ENCODE measurements around the gene TCF4.

DNA sequence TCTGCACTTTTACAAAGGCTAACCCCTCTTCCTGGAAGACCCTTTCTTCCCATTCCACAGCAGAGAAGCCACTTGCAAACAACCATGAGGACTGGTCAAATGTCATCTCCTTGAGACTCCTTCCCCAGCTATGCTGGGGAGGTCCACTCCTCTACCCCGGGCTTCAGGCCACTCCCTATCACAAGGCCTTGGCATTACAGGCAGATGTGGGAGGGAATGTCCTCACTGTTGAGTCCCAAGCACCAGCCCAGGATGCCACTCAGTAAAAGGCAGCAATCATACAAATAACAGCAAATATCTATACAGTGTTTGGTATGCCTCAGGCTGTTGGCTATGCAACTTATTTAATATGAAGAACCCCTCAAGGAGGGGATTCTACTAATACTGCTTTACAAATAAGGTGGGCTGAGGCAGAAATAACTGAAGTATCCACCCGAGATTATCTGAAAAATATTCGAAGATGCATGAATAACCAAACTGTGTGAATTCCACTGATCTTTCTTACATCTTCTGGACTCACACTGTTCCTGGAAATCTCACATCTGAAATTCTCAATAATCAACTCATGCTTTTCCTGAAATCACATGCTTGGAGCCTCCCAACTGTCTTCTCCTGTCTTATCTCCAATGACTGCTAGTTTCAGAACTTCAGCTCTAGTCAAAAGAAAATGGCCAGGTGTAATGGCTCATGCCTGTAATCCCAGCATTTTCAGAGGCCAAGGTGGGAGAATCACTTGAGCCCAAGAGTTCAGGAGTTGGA lies 226.3 kb downstream of the TCF4 start:
- TF ChIP-seq POLR2A (IDR thresholded peaks at IDR 0.05) (no peak), EP300 (IDR thresholded peaks at IDR 0.05) (no peak), POLR2AphosphoS5 (IDR thresholded peaks at IDR 0.05) (no peak)
- TF ChIP-seq, protein P1, sequence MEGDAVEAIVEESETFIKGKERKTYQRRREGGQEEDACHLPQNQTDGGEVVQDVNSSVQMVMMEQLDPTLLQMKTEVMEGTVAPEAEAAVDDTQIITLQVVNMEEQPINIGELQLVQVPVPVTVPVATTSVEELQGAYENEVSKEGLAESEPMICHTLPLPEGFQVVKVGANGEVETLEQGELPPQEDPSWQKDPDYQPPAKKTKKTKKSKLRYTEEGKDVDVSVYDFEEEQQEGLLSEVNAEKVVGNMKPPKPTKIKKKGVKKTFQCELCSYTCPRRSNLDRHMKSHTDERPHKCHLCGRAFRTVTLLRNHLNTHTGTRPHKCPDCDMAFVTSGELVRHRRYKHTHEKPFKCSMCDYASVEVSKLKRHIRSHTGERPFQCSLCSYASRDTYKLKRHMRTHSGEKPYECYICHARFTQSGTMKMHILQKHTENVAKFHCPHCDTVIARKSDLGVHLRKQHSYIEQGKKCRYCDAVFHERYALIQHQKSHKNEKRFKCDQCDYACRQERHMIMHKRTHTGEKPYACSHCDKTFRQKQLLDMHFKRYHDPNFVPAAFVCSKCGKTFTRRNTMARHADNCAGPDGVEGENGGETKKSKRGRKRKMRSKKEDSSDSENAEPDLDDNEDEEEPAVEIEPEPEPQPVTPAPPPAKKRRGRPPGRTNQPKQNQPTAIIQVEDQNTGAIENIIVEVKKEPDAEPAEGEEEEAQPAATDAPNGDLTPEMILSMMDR (IDR thresholded peaks at IDR 0.05): no peak

Data from stomach (tissue), 4 donors.